ENCODE data around the gene ASTN1.
A peak's percentile ranks its signal among the peaks of the same experiment; 100 is the strongest.

The ASTN1 gene

DNA sequence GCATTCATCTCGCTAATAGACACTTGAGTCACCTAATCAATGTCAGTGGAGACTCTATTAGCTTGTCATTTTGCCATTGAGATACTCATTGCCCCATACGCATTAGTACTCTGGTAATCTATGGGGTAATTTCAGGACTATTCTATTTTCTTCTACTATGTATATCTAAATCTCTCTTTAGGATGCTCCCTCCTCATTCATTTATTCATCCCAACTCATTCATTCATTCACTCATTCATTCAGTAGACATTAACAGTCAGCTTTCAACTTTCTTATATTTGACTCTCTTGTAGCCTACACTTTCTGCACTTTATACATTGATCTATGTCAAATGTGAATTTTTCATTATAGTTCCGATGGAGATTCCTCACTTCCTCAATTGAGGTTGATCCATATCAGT is 170.9 kb downstream of the ASTN1 start:
- no peak for DNase-seq (ENCODE audit: low spot score)

DNA sequence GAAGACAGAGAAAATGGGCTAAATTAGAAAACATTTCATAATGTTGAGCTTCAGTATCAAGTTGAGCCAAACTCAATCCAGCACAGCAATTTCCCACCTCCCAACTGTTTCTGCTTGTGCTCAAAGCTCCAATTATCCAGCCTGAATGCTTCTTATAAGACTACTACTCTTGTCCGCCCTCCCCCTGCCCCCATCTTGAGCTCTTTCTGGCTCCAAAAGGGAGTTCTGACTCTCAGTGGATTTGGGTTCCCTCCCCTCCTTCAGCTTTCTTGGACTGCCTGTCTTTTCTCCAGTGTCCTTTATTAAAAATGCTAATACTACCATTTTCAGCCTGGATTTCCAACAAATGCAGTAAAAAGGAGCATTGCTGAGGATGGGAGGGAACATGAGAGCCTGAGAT is 174.8 kb downstream of the ASTN1 start:
- DNase-seq (ENCODE audit: low spot score), result no peak

DNA sequence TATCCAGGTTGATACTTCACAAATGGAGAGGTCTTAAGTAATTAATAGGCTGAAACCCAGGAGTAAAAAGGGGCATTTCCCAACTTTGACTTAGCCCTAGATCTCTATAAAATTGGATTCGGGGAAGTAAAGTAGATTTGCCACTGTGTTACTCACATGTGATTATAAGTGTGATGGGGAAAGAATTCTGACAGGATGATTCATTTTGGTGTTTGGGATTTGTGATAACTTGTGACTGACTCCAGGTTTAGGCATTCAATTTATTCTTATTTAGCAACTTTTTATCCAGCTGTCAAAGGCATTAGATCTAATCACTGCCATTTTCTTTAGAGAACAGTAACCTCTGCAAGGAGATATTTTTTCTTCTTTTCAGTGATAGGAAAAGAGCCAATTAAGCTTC is 175.5 kb downstream of the ASTN1 start:
- no peak for DNase-seq (ENCODE audit: low spot score)

DNA sequence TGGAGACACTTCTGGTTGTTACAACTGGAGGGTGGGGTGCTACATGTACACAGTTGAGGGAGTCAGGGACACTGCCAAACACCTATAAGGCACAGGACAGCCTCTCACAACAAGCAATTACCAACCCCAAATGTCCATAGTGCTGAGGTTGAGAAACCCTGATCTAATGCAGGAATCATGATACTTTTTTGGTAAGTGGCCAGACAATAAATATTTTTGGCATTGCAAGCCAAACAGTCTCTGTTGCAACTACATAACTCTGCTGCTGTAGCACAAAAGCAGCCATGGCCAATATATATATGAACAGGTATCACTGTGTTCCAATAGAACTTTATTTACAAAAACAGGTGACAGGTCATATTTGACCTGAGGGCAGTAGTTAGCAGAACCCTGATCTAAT is 177.5 kb downstream of the ASTN1 start:
- DNase-seq (ENCODE audit: low spot score), result no peak

DNA sequence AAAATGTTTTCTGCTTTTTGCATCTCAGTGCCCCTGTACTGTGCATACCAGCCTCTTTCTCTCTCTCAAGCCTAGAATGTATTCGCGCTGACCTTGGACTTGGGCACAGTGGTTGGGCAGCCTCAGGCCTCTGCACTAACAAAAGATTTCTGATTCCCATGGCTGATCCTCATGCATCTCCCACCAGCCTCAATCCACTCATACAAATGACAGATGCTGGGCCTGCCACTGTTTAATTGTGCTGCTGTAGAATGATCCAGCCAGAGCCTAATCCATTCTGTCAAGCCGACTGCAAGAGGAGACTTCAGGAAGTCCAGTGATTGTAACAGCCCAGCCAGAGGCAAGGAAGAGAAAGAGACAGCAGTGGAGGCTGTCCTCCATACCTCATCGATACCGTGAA is 180.8 kb downstream of the ASTN1 start:
- DNase-seq (ENCODE audit: low spot score), result no peak

DNA sequence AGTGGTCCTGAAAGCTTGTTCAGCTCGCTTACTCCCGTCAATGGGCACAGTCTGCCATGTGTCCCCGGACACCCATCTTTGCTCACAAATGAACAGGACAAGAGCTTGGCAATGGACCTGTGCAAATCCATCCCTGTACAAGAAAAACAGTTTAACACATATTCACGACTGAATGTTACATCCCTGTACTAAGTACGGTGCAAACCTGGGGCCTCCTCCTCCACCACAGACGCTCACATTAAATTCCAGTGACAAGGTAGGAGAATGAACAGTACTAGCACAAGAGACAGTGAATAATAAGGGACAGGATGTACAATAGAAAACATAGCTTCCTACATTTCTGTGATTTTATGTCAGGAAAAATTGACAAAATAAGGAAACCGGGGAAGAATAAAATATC is 187.7 kb downstream of the ASTN1 start:
- no peak for DNase-seq (ENCODE audit: low spot score)

DNA sequence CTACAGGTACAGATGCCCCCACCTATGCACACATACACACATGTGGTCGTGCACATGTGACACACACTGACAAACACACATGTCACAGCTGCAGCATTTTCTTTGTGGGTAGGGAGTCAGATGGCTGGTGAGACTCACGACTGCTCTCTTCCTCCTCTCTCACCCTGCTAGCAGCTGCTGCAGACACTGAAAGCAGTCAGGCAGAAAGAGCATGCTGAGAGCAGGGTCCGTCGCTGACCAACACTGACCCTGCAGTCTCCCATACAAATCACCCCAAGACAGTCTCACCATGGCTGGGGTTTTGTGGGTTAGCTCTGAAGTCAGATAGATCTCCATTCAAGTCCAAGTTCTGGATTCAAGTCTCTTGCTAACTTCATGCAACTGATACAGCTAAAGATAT is 188.3 kb downstream of the ASTN1 start:
- DNase-seq (ENCODE audit: low spot score), result no peak

DNA sequence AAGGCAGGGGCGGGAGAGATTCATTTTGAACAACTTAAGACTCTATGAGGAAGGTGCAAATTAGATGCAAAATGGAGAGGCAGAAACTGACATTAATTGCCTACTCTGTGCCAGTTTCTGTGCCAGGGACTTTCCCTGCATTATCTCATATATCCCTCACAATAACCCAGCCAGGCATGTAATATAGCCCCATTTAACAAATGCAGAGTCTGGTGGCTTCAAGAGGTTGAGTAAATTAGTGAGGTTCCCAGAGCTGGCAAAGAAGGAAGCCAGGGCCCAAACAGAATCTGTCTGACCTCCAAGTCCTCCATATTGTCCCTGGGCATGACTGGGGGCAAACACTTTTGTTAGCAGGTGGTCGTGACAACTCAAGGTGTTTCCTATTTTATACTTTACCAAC is 199.8 kb downstream of the ASTN1 start:
- DNase-seq (ENCODE audit: low spot score), result no peak

DNA sequence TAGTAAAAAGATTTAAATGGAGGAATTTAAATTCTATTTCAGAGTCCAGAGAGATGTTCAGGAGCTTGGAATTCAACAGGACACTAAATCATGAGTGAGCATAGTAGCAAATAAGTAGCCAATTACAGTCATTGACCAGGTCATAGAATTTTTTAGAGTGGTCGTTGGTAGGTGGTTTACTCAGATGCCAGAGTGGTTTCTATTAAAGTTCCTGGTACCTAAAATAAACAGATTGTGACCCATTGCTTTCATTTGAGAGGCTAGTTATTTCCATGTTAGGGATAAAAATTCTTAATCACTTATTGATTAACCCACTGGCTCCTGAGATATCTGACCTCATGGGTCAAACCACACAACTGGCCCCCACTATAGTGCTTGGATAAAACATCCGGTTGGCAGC is 201.3 kb downstream of the ASTN1 start:
- DNase-seq (ENCODE audit: low spot score), result no peak

DNA sequence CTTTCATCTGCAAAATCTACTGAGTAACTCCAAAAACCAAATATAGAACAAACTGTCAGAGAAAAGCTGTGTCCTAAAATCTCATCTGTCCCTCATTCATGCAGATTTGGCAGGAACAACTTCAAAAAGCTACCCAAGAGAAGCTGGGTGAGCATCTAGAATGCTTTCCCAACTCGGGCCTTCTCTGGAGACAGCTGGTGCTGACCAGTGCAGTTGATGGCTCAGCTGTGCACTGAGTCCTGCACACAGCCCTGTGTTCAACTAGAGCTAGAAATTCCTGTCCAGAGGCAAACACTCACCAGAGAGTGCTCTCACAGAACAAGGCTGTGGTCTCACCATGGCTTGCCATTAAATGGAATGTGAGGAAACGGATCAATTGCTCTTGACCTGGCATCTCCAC is 202.8 kb downstream of the ASTN1 start:
- DNase-seq (ENCODE audit: low spot score), result no peak

DNA sequence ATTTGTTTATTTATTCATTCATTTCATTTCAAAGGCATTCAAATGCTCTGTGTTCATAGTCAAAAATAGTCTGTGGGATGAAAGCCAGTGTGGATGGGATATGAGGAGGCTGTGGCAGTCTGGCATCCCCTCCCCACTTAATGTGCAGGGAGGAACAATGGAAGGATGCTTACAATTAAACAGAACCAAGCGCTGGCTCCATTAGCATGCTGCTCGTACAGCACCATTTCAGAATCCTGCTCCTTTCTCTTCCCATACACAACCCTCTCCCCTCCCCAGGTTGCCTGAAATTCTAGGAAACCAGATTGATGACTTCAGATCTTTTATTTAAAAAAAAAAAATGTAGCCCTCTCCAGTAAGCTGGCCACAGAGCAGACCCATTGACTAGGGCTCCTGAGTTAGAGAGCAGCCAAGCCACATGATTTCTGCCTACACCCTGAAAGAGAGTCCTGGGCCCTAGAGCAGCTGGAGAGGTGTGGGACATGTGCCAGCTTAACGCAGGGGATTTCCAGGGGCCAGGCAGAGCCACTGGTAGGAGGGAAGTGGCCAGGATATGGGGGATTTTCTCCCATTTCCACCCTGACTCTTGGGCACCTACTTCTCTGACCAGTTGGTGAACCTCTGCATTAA is 205.2 kb downstream of the ASTN1 start:
- DNase-seq (ENCODE audit: low spot score), result no peak

DNA sequence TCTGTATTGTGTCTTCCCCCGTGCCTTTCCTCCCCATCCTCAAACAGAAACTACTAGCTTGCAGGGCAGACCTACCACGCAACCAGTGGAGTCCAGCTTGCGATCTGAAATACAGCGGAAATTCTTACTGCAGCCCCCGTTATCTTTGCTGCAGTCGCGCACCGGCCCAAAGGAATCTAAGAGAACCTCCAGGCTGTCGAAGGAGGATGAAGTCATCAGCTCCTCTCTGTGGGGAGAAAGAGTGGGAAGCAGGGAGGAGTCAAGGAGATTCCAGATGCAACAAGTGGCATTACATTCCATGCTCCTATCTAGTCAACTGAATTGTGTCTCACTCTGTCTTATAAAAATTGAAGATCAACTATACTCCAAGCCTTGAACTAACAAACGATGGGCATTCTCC is 206.9 kb downstream of the ASTN1 start:
- DNase-seq (ENCODE audit: low spot score), result no peak

DNA sequence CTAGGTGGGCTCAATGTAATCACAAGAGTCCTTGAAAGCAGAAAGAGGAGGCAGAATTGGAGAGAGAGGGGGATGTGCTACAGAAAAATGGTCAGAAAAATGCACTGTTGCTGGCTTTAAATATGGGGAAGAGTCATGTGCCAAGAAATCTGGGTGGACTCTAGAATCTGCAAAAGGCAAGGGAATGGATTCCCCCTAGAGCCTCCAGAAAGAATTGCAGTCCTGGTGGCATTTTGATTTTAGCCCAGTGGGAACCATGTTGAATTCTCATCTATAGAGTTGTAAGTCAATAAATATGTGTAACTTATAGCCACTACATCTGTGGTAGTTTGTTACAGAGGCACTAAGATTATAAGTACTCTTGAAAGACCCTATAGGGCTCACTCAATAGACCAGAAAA is 210.3 kb downstream of the ASTN1 start:
- DNase-seq (ENCODE audit: low spot score), result no peak

DNA sequence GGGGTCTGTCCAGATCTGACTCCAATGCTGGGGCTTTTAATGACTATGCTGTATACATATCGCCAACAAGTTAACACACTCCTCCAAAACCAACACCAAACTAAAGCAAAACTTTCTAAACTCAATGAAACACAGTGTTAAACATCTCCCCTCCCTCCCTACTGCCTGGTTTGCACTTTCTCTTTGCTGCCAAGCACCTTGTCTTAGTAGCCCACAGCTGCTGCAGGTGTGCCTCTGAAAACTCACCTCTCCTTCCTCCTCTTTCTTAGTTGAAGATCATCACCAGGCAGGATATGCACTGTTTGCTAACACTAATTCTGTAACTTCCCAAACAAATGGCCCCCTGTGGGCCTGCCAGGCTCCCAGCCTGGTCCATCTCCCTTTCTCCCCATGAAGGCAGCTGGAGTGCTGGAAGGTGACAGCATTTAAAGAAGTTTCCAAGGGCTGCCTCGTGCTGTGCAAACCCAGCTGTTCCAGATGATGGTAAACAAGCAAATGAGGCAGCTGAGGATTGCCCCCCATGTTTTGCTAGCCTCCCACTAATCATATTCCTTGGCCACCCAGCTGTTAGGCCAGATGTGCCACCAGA is 213.7 kb downstream of the ASTN1 start:
- no peak for DNase-seq (ENCODE audit: low spot score)

DNA sequence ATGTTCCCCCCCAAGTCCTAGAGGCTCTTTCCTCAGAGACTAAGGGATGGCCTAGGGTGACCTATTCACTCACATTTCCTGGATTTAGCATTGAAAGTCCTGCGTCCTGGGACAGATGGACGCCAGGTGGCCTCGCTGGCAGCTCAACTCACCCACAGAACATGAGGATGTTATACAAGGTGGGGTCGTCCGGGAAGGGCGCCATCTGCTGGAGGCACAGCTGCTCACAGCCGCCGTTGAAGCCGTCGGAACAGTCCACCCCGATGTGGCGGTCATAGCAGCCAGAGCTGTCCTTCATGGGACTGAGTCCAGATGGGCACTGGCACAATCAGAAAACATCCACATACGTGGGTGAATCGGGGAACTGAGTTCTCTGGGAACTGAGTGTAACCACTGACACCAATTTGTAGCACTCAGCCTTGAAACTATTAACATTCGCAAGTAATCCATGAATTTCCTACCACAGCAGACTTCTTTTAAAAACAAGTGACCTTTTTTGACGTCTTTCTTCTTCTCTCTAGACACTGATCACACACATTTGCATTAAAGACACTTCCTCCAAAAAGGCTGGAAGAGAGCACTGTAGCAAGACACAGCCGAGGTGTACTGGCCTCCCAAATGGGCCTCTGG is 215.4 kb downstream of the ASTN1 start:
- peak; percentile 48 for DNase-seq (ENCODE audit: low spot score)

DNA sequence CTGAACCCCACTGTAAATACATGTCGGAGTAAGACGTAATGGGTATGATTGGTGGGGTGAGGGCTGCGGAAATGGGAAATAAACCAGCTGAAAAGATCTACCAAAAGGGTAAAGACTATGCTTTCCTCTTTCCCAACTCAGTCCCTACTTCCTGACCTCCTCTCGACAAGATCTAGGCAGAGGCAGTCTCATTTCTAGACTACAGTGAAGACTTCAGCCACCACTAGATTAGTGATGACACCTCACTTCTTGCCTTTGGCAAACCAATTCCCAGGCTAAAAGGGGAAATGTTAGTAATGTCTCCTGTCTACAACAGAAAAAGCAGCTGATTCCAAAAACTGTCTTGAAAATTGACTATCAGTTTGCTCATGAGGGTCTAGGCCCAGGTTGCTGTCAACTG is 219.9 kb downstream of the ASTN1 start:
- DNase-seq (ENCODE audit: low spot score), result no peak

DNA sequence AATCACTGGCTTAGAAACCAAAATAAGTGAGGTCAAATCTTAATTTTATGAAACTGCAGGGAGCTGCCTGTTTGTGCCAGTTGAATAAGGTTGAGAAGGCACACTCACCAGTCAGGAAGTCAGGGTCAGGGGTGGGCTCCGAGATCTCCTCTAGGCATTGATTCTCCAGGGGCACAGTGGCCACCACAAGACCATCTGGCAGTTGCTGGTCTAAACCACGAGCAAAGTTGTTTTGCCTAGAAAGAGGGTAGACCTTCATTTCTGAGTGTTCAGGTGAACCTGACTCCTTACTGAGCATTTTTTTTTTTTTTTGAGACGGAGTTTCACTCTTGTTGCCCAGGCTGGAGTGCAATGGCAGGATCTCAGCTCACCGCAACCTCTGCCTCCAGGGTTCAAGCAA is 220.7 kb downstream of the ASTN1 start:
- no peak for DNase-seq (ENCODE audit: low spot score)

DNA sequence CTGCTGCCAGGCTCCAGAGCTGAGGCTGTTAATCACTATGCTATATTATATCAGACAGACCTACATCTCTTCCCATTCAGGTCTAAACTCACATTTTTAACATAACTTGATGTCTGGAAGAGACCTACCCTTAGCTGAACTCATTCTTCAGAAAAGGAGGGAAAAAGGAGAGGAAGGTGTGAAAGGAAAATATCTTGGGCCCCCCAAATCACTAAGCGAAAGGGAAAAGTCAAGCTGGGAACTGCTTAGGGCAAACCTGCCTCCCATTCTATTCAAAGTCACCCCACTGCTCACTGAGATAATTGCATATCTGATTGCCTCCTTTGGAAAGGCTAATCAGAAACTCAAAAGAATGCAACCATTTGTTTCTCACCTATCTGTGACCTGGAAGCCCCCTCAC is 222.2 kb downstream of the ASTN1 start:
- no peak for DNase-seq (ENCODE audit: low spot score)

DNA sequence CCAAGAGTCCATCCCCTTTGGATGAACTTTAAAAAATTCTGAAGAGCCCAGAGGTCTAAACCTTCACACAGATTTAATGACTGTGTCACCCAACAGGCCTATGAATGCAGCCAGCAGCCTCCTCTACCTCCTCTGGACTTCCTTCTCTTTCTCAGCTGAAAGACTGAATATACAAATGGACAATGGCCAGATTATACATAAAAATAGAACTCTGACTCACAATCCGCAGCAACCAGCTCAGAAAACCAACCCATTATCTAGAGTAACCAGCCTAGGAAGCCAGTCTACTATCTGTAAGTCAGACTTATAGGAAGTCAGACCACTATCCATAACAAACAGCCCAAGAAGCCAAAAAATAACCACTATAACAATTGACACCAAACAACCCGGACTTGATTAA is 224.5 kb downstream of the ASTN1 start:
- no peak for DNase-seq (ENCODE audit: low spot score)

DNA sequence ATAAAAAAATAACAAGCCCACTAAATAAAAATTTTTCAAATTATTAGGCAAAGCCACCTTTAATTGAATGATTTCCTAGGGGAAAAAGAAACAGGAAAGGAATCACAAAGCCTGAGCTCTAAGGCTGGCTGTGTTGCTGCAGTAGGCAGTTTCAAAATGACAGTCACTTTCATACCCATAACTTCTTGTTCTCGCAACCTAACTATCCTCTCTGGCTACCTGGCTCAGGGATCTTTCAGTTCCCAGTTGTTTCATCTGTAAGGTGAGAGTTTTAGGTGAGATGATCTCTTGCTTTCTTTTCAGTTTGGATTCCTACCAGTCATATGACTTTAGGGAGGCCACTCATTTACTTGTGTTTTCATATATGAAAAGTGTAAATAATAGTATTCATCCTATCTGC is 226.1 kb downstream of the ASTN1 start:
- no peak for DNase-seq (ENCODE audit: low spot score)

DNA sequence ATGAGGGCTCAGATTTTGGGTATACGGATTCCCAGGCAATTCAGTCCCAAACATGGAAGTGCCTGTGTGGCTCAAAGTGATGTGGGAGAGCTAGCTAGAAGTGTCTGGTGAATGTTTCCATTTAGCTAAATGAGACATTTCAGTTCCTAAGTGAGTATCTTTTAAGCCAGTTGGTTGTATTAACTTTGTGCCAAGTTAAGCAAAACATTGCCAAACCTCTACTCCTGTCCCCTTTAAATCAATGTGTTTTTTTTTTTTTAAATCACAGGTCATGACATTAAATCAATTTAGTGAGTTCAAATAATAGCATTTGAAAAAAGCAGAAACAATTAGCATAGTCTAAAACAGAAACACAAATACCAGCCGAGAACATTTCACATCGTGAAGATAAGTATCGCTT is 230.1 kb downstream of the ASTN1 start:
- DNase-seq (ENCODE audit: low spot score), result no peak

DNA sequence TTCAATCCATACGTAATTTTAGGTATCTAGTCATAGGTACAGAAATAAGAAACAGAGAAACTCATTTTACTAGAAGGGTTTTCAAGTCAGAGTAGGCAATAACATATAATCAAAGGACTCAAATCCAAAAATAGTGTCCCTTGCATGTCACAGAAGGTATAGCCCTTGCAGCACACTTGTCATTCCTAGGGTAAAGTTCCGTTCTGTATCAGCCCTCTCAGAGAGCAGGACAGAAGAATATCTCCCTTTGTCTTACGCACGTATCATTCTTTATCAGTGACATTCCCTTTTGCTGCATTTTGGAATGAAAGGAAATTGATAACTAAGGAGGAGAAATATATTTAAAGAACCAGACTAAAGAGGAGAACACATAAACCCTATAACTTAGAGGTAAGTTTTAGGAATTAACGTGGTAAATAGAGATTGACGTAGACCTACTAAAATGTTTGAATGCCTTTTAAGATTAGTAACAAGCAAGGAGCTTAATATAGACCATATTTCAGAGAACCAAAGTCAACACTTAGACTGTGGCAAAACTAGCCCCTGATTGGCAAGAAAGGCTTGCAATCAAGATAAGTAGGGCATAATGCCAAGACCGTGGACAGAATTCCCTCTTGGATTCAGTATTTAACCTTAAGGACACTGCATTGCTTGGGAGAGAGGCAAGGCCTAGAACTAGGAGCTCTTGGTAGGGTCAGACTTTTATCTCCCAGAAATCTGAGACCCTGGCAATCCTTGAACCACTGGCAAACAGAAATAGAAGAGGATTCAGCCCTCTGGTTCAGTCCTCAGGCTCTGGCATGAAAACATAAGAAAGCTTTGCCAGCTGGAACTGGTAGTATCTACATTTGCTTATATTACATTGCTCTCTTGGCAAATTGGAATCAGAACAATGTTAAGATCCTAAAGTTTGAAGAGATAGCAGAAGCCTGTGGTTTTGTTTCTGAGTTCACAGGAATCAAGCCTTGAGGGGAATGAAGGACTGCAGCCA is 232.1 kb downstream of the ASTN1 start:
- no peak for DNase-seq (ENCODE audit: low spot score)

DNA sequence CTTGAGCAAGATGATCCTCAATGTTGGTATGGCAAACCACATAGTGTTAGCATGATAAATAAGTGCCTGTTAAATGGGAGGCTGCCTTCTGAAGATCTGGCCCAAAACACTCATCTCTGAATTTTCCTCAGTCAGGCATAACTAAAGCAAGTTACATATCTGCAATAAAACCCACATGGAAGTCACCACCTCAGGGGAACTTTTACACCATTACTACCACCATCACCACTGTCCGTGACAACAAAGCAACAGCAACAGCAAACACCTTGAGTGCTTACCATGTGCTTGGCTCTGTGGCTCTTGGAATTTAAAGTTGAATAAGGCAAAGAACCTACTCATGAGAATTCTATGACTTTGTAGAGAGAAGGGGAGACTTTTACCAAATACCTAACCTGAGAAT is 233.0 kb downstream of the ASTN1 start:
- DNase-seq (ENCODE audit: low spot score), result no peak
